ENCODE results near the gene BEGAIN. TPM values are rescaled to one million over a fixed set of nuclear protein-coding genes. Genes with fewer than 3 reads are reported as not detected.

The BEGAIN gene
- total RNA-seq, 2 donors from 2014 or later, result 2.1 to 2.4 TPM

GRCh38 chr14:100585448-100586152 lies 1.6 kb downstream of the BEGAIN start:
- ATAC-seq (replicated peaks), result no peak
- Mint-ChIP-seq H3K36me3 (ENCODE audit: low read depth) (no peaks in the 10 kb centered on the region), H3K4me1 (no peaks in the 10 kb centered on the region), H3K4me3 (peak overlapping the region; percentile 55), H3K9me3 (no peaks in the 10 kb centered on the region), H3K27ac (no peak overlapping the region), H3K27me3 (peaks cover 13% of the 10 kb centered on the region)

- Mint-ChIP-seq H3K4me3 (no peak overlapping the region), H3K36me3 (ENCODE audit: low read depth) (no peaks in the 10 kb centered on the region)
- no peak for ATAC-seq (replicated peaks)
Measured at GRCh38 chr14:100584056-100585031, 2.9 kb downstream of the BEGAIN start.

GRCh38 chr14:100583245-100583644 lies 4.0 kb downstream of the BEGAIN start:
- Mint-ChIP-seq H3K36me3 (ENCODE audit: low read depth) (no peaks in the 10 kb centered on the region), H3K27ac (no peak overlapping the region), H3K4me1 (no peaks in the 10 kb centered on the region), H3K9me3 (no peaks in the 10 kb centered on the region), H3K4me3 (no peak overlapping the region), H3K27me3 (peaks cover under 1% of the 10 kb centered on the region)
- ATAC-seq (replicated peaks), result no peak

More at GRCh38 chr14:100584056-100585031, 2.9 kb downstream of the BEGAIN start:
- Mint-ChIP-seq H3K27ac (peak overlapping the region; percentile 25), H3K27me3 (peaks cover 5% of the 10 kb centered on the region), H3K9me3 (no peaks in the 10 kb centered on the region), H3K4me1 (no peaks in the 10 kb centered on the region)

GRCh38 chr14:100582496-100583165 lies 4.6 kb downstream of the BEGAIN start:
- no peaks in the 10 kb centered on the region for H3K9me3 Mint-ChIP-seq
- no peaks in the 10 kb centered on the region for H3K27me3 Mint-ChIP-seq
- no peaks in the 10 kb centered on the region for H3K36me3 Mint-ChIP-seq (ENCODE audit: low read depth)
- no peak overlapping the region for H3K27ac Mint-ChIP-seq
- H3K4me1 Mint-ChIP-seq, result no peaks in the 10 kb centered on the region
- no peak for ATAC-seq (replicated peaks)
- no peak overlapping the region for H3K4me3 Mint-ChIP-seq

- no peaks in the 10 kb centered on the region for H3K27me3 Mint-ChIP-seq
- H3K36me3 Mint-ChIP-seq (ENCODE audit: low read depth), result no peaks in the 10 kb centered on the region
- no peak overlapping the region for H3K4me3 Mint-ChIP-seq
- no peak for ATAC-seq (replicated peaks)
- H3K4me1 Mint-ChIP-seq, result no peaks in the 10 kb centered on the region
- H3K9me3 Mint-ChIP-seq, result no peaks in the 10 kb centered on the region
- no peak overlapping the region for H3K27ac Mint-ChIP-seq
Measured at GRCh38 chr14:100581228-100582145, 5.7 kb downstream of the BEGAIN start.

- no peaks in the 10 kb centered on the region for H3K27me3 Mint-ChIP-seq
- ATAC-seq (replicated peaks), result no peak
- no peak overlapping the region for H3K4me3 Mint-ChIP-seq
- H3K27ac Mint-ChIP-seq, result no peak overlapping the region
- no peaks in the 10 kb centered on the region for H3K36me3 Mint-ChIP-seq (ENCODE audit: low read depth)
- H3K4me1 Mint-ChIP-seq, result no peaks in the 10 kb centered on the region
- no peaks in the 10 kb centered on the region for H3K9me3 Mint-ChIP-seq
Measured at GRCh38 chr14:100580316-100581227, 6.6 kb downstream of the BEGAIN start.

GRCh38 chr14:100578552-100578951 lies 8.7 kb downstream of the BEGAIN start:
- no peak overlapping the region for H3K27ac Mint-ChIP-seq
- no peaks in the 10 kb centered on the region for H3K9me3 Mint-ChIP-seq
- no peaks in the 10 kb centered on the region for H3K27me3 Mint-ChIP-seq
- no peak for ATAC-seq (replicated peaks)
- H3K4me3 Mint-ChIP-seq, result no peak overlapping the region
- no peaks in the 10 kb centered on the region for H3K4me1 Mint-ChIP-seq
- no peaks in the 10 kb centered on the region for H3K36me3 Mint-ChIP-seq (ENCODE audit: low read depth)

GRCh38 chr14:100577986-100578431 lies 9.2 kb downstream of the BEGAIN start:
- H3K27me3 Mint-ChIP-seq, result no peaks in the 10 kb centered on the region
- H3K4me3 Mint-ChIP-seq, result no peak overlapping the region
- no peaks in the 10 kb centered on the region for H3K36me3 Mint-ChIP-seq (ENCODE audit: low read depth)
- H3K4me1 Mint-ChIP-seq, result no peaks in the 10 kb centered on the region
- H3K27ac Mint-ChIP-seq, result no peak overlapping the region
- ATAC-seq (replicated peaks), result no peak
- no peaks in the 10 kb centered on the region for H3K9me3 Mint-ChIP-seq

GRCh38 chr14:100577321-100577985 lies 9.8 kb downstream of the BEGAIN start:
- no peaks in the 10 kb centered on the region for H3K36me3 Mint-ChIP-seq (ENCODE audit: low read depth)
- H3K4me1 Mint-ChIP-seq, result no peaks in the 10 kb centered on the region
- no peak overlapping the region for H3K4me3 Mint-ChIP-seq
- no peak overlapping the region for H3K27ac Mint-ChIP-seq
- H3K27me3 Mint-ChIP-seq, result peaks cover 3% of the 10 kb centered on the region
- no peak for ATAC-seq (replicated peaks)
- no peaks in the 10 kb centered on the region for H3K9me3 Mint-ChIP-seq

- H3K4me1 Mint-ChIP-seq, result no peaks in the 10 kb centered on the region
- ATAC-seq (replicated peaks), result no peak
Measured at GRCh38 chr14:100576091-100577085, 10.8 kb downstream of the BEGAIN start.

GRCh38 chr14:100575266-100575995 lies 11.8 kb downstream of the BEGAIN start:
- no peak for ATAC-seq (replicated peaks)
- no peaks in the 10 kb centered on the region for H3K36me3 Mint-ChIP-seq (ENCODE audit: low read depth)
- H3K27me3 Mint-ChIP-seq, result peaks cover 7% of the 10 kb centered on the region
- H3K9me3 Mint-ChIP-seq, result no peaks in the 10 kb centered on the region
- H3K4me1 Mint-ChIP-seq, result no peaks in the 10 kb centered on the region
- H3K27ac Mint-ChIP-seq, result no peak overlapping the region
- no peak overlapping the region for H3K4me3 Mint-ChIP-seq

More at GRCh38 chr14:100576091-100577085, 10.8 kb downstream of the BEGAIN start:
- H3K27ac Mint-ChIP-seq, result no peak overlapping the region
- H3K9me3 Mint-ChIP-seq, result no peaks in the 10 kb centered on the region
- H3K4me3 Mint-ChIP-seq, result no peak overlapping the region
- peaks cover 7% of the 10 kb centered on the region for H3K27me3 Mint-ChIP-seq
- no peaks in the 10 kb centered on the region for H3K36me3 Mint-ChIP-seq (ENCODE audit: low read depth)

Data from activated T-helper 17 cell treated with anti-CD3 and anti-CD28 coated beads, Interleukin-2, amount 50 U/mL, for 72 hours (primary cell).